HepG2 (cell line): ENCODE data around the gene OR10P1. TPM values are rescaled to one million over a fixed set of nuclear protein-coding genes. Genes with fewer than 3 reads are reported as not detected.

Experiments
- CEBPG ChIP-seq: IDR thresholded peaks from 2 replicates; pipeline ENCODE4 v1.6.1; 2016
- EHMT2 ChIP-seq: fragments of 200-600 bp; sonication (generic); IDR thresholded peaks from 2 replicates; pipeline ENCODE4 v1.7.0; 2017; ENCODE audit warnings: antibody characterized with exemption, low read depth, low read length, borderline replicate concordance
- GABPB1 ChIP-seq: IDR thresholded peaks from 2 replicates; pipeline ENCODE4 v1.6.1; 2016; ENCODE audit warnings: mild to moderate bottlenecking, missing genetic modification reagents, moderate library complexity, missing compliant biosample characterization
- HMGXB4 ChIP-seq, 2 experiments: sonication (generic) in 1 of 2; formaldehyde crosslinking in 1 of 2; IDR thresholded peaks; 2 replicates each; pipeline versions ENCODE4 v1.4.0 to v1.6.1; 2018 to 2020; ENCODE audit warnings: missing genetic modification reagents in 2 of 2, borderline replicate concordance in 1 of 2, low read depth in 1 of 2, mild to moderate bottlenecking in 1 of 2, missing biosample characterization in 1 of 2
- KMT2A ChIP-seq: sonication (generic); formaldehyde crosslinking; IDR thresholded peaks from 2 replicates; pipeline ENCODE4 v1.4.0; 2020; ENCODE audit warnings: missing genetic modification reagents
- MAF1 ChIP-seq: sonication (generic); formaldehyde crosslinking; IDR thresholded peaks from 2 replicates; pipeline ENCODE4 v1.5.0; 2020; ENCODE audit warnings: missing genetic modification reagents, borderline replicate concordance
- MEIS2 ChIP-seq: sonication (generic); formaldehyde crosslinking; IDR thresholded peaks from 2 replicates; pipeline ENCODE4 v1.9.0; 2021; ENCODE audit warnings: mild to moderate bottlenecking, missing genetic modification reagents
- MIER3 ChIP-seq: IDR thresholded peaks from 2 replicates; pipeline ENCODE4 v1.6.1; 2016; ENCODE audit warnings: missing compliant biosample characterization, borderline replicate concordance
- MNT ChIP-seq: fragments of 450-650 bp; IDR thresholded peaks from 2 replicates; pipeline ENCODE4 v1.6.1; 2016
- PHF5A ChIP-seq: IDR thresholded peaks from one replicate; pipeline ENCODE4 v1.6.1; 2018; ENCODE audit warnings: low read depth, missing genetic modification reagents; ENCODE audit not compliant: unreplicated experiment
- REPIN1 ChIP-seq: sonication (generic); formaldehyde crosslinking; IDR thresholded peaks from 2 replicates; pipeline ENCODE4 v1.8.0; 2022; ENCODE audit warnings: missing genetic modification reagents, low read depth, mild to moderate bottlenecking, borderline replicate concordance
- TARDBP ChIP-seq: sonication (generic); formaldehyde crosslinking; IDR thresholded peaks from 2 replicates; pipeline ENCODE4 v1.8.0; 2022; ENCODE audit warnings: mild to moderate bottlenecking, missing genetic modification reagents
- TBL1XR1 ChIP-seq: fragments of 150-350 bp; IDR thresholded peaks from 2 replicates; pipeline ENCODE4 v1.6.1; 2014; ENCODE audit warnings: borderline replicate concordance, low read length; ENCODE audit not compliant: partially characterized antibody
- TP53 ChIP-seq: sonication (generic); formaldehyde crosslinking; conservative IDR thresholded peaks from 2 replicates; pipeline ENCODE4 v1.4.0; 2020; ENCODE audit warnings: missing genetic modification reagents
- ZBTB20 ChIP-seq: sonication (generic); formaldehyde crosslinking; IDR thresholded peaks from 2 replicates; pipeline ENCODE4 v1.8.1; 2023; ENCODE audit warnings: missing genetic modification reagents, low read depth, mild to moderate bottlenecking, borderline replicate concordance
- ZNF136 ChIP-seq: sonication (generic); formaldehyde crosslinking; IDR thresholded peaks from 2 replicates; pipeline ENCODE4 v1.8.1; 2022; ENCODE audit warnings: low read depth, mild to moderate bottlenecking, moderate library complexity, missing genetic modification reagents
- ZNF143 ChIP-seq: sonication (generic); formaldehyde crosslinking; IDR thresholded peaks from 2 replicates; pipeline ENCODE4 v1.4.0; 2020; ENCODE audit warnings: missing genetic modification reagents
- ZNF362 ChIP-seq: sonication (generic); formaldehyde crosslinking; IDR thresholded peaks from 2 replicates; pipeline ENCODE4 v1.4.0; 2020; ENCODE audit warnings: missing genetic modification reagents, mild to moderate bottlenecking, borderline replicate concordance
- ZNF530 ChIP-seq: sonication (generic); formaldehyde crosslinking; IDR thresholded peaks from 2 replicates; pipeline ENCODE4 v1.5.0; 2020; ENCODE audit warnings: low read depth, mild to moderate bottlenecking, missing genetic modification reagents
- ZNF557 ChIP-seq: sonication (generic); formaldehyde crosslinking; IDR thresholded peaks from 2 replicates; pipeline ENCODE4 v1.4.0; 2020; ENCODE audit warnings: missing genetic modification reagents
- ZNF569 ChIP-seq: sonication (generic); formaldehyde crosslinking; IDR thresholded peaks from 2 replicates; pipeline ENCODE4 v1.5.0; 2020; ENCODE audit warnings: mild to moderate bottlenecking, missing genetic modification reagents, moderate library complexity, borderline replicate concordance
- ZNF660 ChIP-seq: sonication (generic); formaldehyde crosslinking; IDR thresholded peaks from 2 replicates; pipeline ENCODE4 v1.5.1; 2020; ENCODE audit warnings: mild to moderate bottlenecking, low read depth, missing genetic modification reagents, borderline replicate concordance
- ZNF672 ChIP-seq: sonication (generic); formaldehyde crosslinking; IDR thresholded peaks from 2 replicates; pipeline ENCODE4 v1.8.1; 2022; ENCODE audit warnings: missing genetic modification reagents
- ZNF674 ChIP-seq: sonication (generic); formaldehyde crosslinking; IDR thresholded peaks from 2 replicates; pipeline ENCODE4 v1.5.0; 2020; ENCODE audit warnings: low read depth, mild to moderate bottlenecking, missing genetic modification reagents
- ZNF780A ChIP-seq: sonication (generic); formaldehyde crosslinking; IDR thresholded peaks from 2 replicates; pipeline ENCODE4 v1.8.0; 2022; ENCODE audit warnings: mild to moderate bottlenecking, missing genetic modification reagents, moderate library complexity
- polyA plus RNA-seq, 8 experiments: library from polyadenylated mRNA; depleted of rRNA in 3 of 8; stranded (reverse) in 7 of 8; unstranded in 1 of 8; fragments of >200 nt; fragmentation: Illumina TruSeq in 4 of 8; extraction: Trizol in 4 of 8; gene quantifications; 2 replicates each; pipeline versions ENCODE4 v1.2.1 to v1.2.3, GENCODE V29; 2011 to 2016; ENCODE audit warnings: low read depth in 4 of 8, missing spikeins in 1 of 8, mixed read lengths in 1 of 8; ENCODE audit not compliant: insufficient read depth in 1 of 8
- total RNA-seq, 5 experiments: library from RNA; depleted of rRNA; stranded (reverse); fragments of >200 nt; fragmentation: Illumina TruSeq; extraction: Trizol; gene quantifications; 2 replicates each; pipeline ENCODE4 v1.2.3, GENCODE V29; 2016; ENCODE audit warnings: low read depth in 1 of 5

The OR10P1 gene
- total and polyA plus RNA-seq, 2 of the 13 experiments (the other 11 are each of a cell fraction or from before 2014, with no cell fraction given): not detected

GRCh38 chr12:55681142-55682077, 44.7 kb downstream of the OR10P1 start (continued):
- TF ChIP-seq MEIS2 (CRISPR knock-in tag) (peak; percentile 62; the same call in 1 of the 2 replicates), TBL1XR1 (peak; percentile 28), EHMT2 (no peak), MAF1 (CRISPR knock-in tag) (no peak), ZNF136 (no peak), ZNF674 (CRISPR knock-in tag) (no peak), ZNF557 (CRISPR knock-in tag) (no peak), PHF5A (peak; percentile 96), ZNF660 (CRISPR knock-in tag) (no peak), MIER3 (CRISPR knock-in tag) (peak; percentile 57; the same call in 1 of the 2 replicates), MNT (no peak), ZNF569 (no peak), REPIN1 (CRISPR knock-in tag) (peak; percentile 40; the same call in 1 of the 2 replicates), ZNF362 (CRISPR knock-in tag) (no peak), ZNF672 (no peak), CEBPG (peak; percentile 54; the same call in 1 of the 2 replicates), GABPB1 (CRISPR knock-in tag) (peak; percentile 72), ZBTB20 (CRISPR knock-in tag) (0 out of 2 replicates have a peak, but pooled peaks have one; percentile 21), TP53 (CRISPR knock-in tag) (no peak), ZNF780A (CRISPR knock-in tag) (no peak), TARDBP (peak; percentile 59; the same call in 1 of the 2 replicates), ZNF143 (CRISPR knock-in tag) (peak; percentile 58; the same call in 1 of the 2 replicates), HMGXB4 (CRISPR knock-in tag; IDR thresholded peaks at IDR 0.05; ENCODE audit: borderline replicate concordance in 1 of 2, low read depth in 1 of 2) (peak; percentile 81 to 91), KMT2A (CRISPR knock-in tag) (peak; percentile 33; the same call in 1 of the 2 replicates), ZNF530 (CRISPR knock-in tag) (no peak)
